ENCODE results near the gene PTGFR.

PTGFR gene

GRCh38 chr1:78511334-78511733 is 20.6 kb downstream of the PTGFR start:
- in situ Hi-C loops (cut with MboI; ENCODE audit: low pct_unique_long_range_greater_than_20kb, low sequenced_read_pairs, unreplicated experiment), result no loop called here
- no peak for TF ChIP-seq CTCF (IDR thresholded peaks at IDR 0.05; ENCODE audit: extremely low read depth, insufficient read depth, missing control alignments)
- no peak for DNase-seq (ENCODE audit: low spot score)

GRCh38 chr1:78516716-78517115 is 25.9 kb downstream of the PTGFR start:
- no peak for TF ChIP-seq CTCF (IDR thresholded peaks at IDR 0.05; ENCODE audit: extremely low read depth, insufficient read depth, missing control alignments)
- no peak for DNase-seq (ENCODE audit: low spot score)
- in situ Hi-C loops (cut with MboI; ENCODE audit: low pct_unique_long_range_greater_than_20kb, low sequenced_read_pairs, unreplicated experiment), result no loop called here

GRCh38 chr1:78519446-78519845 is 28.7 kb downstream of the PTGFR start:
- DNase-seq (ENCODE audit: low spot score), result no peak
- in situ Hi-C loops (cut with MboI; ENCODE audit: low pct_unique_long_range_greater_than_20kb, low sequenced_read_pairs, unreplicated experiment), result no loop called here
- TF ChIP-seq CTCF (IDR thresholded peaks at IDR 0.05; ENCODE audit: extremely low read depth, insufficient read depth, missing control alignments), result no peak

GRCh38 chr1:78520216-78520615 is 29.4 kb downstream of the PTGFR start:
- TF ChIP-seq CTCF (IDR thresholded peaks at IDR 0.05; ENCODE audit: extremely low read depth, insufficient read depth, missing control alignments), result no peak
- in situ Hi-C loops (cut with MboI; ENCODE audit: low pct_unique_long_range_greater_than_20kb, low sequenced_read_pairs, unreplicated experiment), result no loop called here
- no peak for DNase-seq (ENCODE audit: low spot score)

GRCh38 chr1:78520843-78521242 is 30.1 kb downstream of the PTGFR start:
- no peak for DNase-seq (ENCODE audit: low spot score)
- in situ Hi-C loops (cut with MboI; ENCODE audit: low pct_unique_long_range_greater_than_20kb, low sequenced_read_pairs, unreplicated experiment), result no loop called here
- no peak for TF ChIP-seq CTCF (IDR thresholded peaks at IDR 0.05; ENCODE audit: extremely low read depth, insufficient read depth, missing control alignments)

- TF ChIP-seq CTCF (IDR thresholded peaks at IDR 0.05; ENCODE audit: extremely low read depth, insufficient read depth, missing control alignments), result no peak
- no peak for DNase-seq (ENCODE audit: low spot score)
- in situ Hi-C loops (cut with MboI; ENCODE audit: low pct_unique_long_range_greater_than_20kb, low sequenced_read_pairs, unreplicated experiment), result no loop called here
Observed at GRCh38 chr1:78522136-78522535, 31.4 kb downstream of the PTGFR start.

- in situ Hi-C loops (cut with MboI; ENCODE audit: low pct_unique_long_range_greater_than_20kb, low sequenced_read_pairs, unreplicated experiment), result no loop called here
- no peak for DNase-seq (ENCODE audit: low spot score)
- TF ChIP-seq CTCF (IDR thresholded peaks at IDR 0.05; ENCODE audit: extremely low read depth, insufficient read depth, missing control alignments), result no peak
Observed at GRCh38 chr1:78526496-78526895, 35.7 kb downstream of the PTGFR start.

Measured in GM13977 (cell line).